ENCODE measurements around the gene PLCB1. TPM values are rescaled to one million over a fixed set of nuclear protein-coding genes. Genes with fewer than 3 reads are reported as not detected.

PLCB1 gene
- total and polyA plus RNA-seq, 2 of the 4 experiments (the other 2 are of a cell fraction) = 5.6 to 16.1 TPM

DNA sequence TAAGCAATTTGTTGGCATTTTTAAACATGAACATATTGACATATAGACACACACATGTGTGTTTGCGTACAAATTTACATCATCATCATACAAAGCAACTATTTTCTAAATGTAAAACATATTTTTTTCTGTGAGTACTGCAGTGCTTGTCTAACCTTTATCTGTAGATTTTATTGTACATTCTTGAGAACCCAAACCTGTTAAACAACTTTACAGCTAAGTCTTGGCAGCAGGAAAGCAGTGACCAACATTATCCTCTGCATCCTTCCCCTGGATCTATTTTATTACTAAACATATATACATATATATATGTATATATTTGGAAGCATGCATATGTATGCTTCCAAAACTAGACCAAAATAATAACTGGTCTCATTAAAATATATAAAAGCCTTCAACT lies 10.4 kb upstream of the PLCB1 start:
- H2BK5ac ChIP-seq (ENCODE audit: low read depth, low read length, poor library complexity, severe bottlenecking) = no peak overlapping the region
- H3K23ac ChIP-seq (ENCODE audit: low read depth, low read length) = no peak overlapping the region
- in situ Hi-C loops (cut with MboI; ENCODE audit: low sequenced_read_pairs) (no loop called here), dilution Hi-C loops (cut with HindIII; ENCODE audit: low sequenced_read_pairs, unreplicated experiment) (no loop called here), intact Hi-C loops (cut with micrococcal nuclease) (no loop called here)
- H2AK5ac ChIP-seq (ENCODE audit: low read depth, low read length) = no peak overlapping the region
- H3K4me3 ChIP-seq (ENCODE audit: insufficient read depth, low read depth, low read length) = no peak overlapping the region
- DNase-seq = no peak
- no CpG with 5 or more reads among the region's 1 CpG for WGBS, 2 experiments (ENCODE audit: extremely low coverage in 2 of 2, insufficient read length in 1 of 2)
- H3K79me1 ChIP-seq (ENCODE audit: low read depth in 1 of 2, low read length in 2 of 2) = no peaks in the 10 kb centered on the region
- no peak overlapping the region for H4K91ac ChIP-seq (ENCODE audit: insufficient read depth, low read depth, low read length)
- ChIA-PET CTCF (interaction anchor here (1.0 to 2.2 kb wide), 5 partner anchors 10 to 607 kb away, joined by 3 to 5 read pairs (median 4); no protein-coding TSS in a partner anchor), POLR2A (ENCODE audit: unreplicated experiment) (no interaction called here)
- H2BK15ac ChIP-seq (ENCODE audit: low read depth, low read length) = no peak overlapping the region
- H3K18ac ChIP-seq (ENCODE audit: low read depth, low read length) = no peak overlapping the region
- H3K27me3 ChIP-seq (ENCODE audit: control insufficient read depth, insufficient read depth, low read length) = no peaks in the 10 kb centered on the region
- no TSS peak for BruUV-seq (replicated peaks)
- no peak overlapping the region for H2AK9ac ChIP-seq (replicated peaks; ENCODE audit: low read depth, low read length, poor library complexity)
- no peak overlapping the region for H3K4me2 ChIP-seq (ENCODE audit: low read depth, low read length)
- no peak overlapping the region for H4K8ac ChIP-seq (ENCODE audit: low read depth in 2 of 2, low read length in 2 of 2)
- H3K56ac ChIP-seq (ENCODE audit: extremely low read depth, insufficient read depth, low read length) = no peak overlapping the region
- no peak overlapping the region for H3K4ac ChIP-seq (ENCODE audit: low read depth, low read length)
- H3K9me1 ChIP-seq (ENCODE audit: insufficient read depth, low read length) = no peaks in the 10 kb centered on the region; the same call in 1 of the 2 replicates
- H3K4me1 ChIP-seq (ENCODE audit: control insufficient read depth, insufficient read depth, low read length) = peaks cover 4% of the 10 kb centered on the region; the same call in 1 of the 2 replicates
- H3K36me3 ChIP-seq (ENCODE audit: control insufficient read depth, insufficient read depth, low read length) = no peaks in the 10 kb centered on the region
- no peak overlapping the region for H2BK120ac ChIP-seq (ENCODE audit: low read depth, low read length)
- ATAC-seq (ENCODE audit: low read depth) = no peak
- H3K27ac ChIP-seq (ENCODE audit: insufficient read depth, low read length) = no peak overlapping the region
- no peak overlapping the region for H2AFZ ChIP-seq (replicated peaks; ENCODE audit: low read length, poor library complexity)
- no peaks in the 10 kb centered on the region for H3K9me3 ChIP-seq (ENCODE audit: control insufficient read depth, insufficient read depth, low read length)
- no peak overlapping the region for H2BK20ac ChIP-seq (ENCODE audit: low read depth, low read length)
- TF ChIP-seq NFE2L2 (IDR thresholded peaks at IDR 0.05; ENCODE audit: low read depth, low read length) (no peak), MXI1 (IDR thresholded peaks at IDR 0.05; ENCODE audit: borderline replicate concordance, low read depth, low read length) (no peak), CEBPB (IDR thresholded peaks at IDR 0.05; ENCODE audit: low read depth, low read length) (no peak), RCOR1 (IDR thresholded peaks at IDR 0.05; ENCODE audit: insufficient replicate concordance, low read length) (no peak), POLR2A (IDR thresholded peaks at IDR 0.05; ENCODE audit: low read depth, low read length) (no peak), BHLHE40 (IDR thresholded peaks at IDR 0.05; ENCODE audit: low read depth, low read length) (no peak), RAD21 (IDR thresholded peaks at IDR 0.05; ENCODE audit: low read length) (no peak), CHD1 (IDR thresholded peaks at IDR 0.05; ENCODE audit: low read depth, low read length) (no peak), MAFK (IDR thresholded peaks at IDR 0.05; ENCODE audit: low read depth, low read length) (no peak), FOS (IDR thresholded peaks at IDR 0.05; ENCODE audit: low read depth, low read length) (no peak), ELK1 (IDR thresholded peaks at IDR 0.05; ENCODE audit: borderline replicate concordance, low read depth, low read length) (no peak), CTCF (conservative IDR thresholded peaks at IDR 0.05; ENCODE audit: low read depth, low read length) (no peak), USF2 (IDR thresholded peaks at IDR 0.05; ENCODE audit: low read depth, low read length) (no peak), SMC3 (IDR thresholded peaks at IDR 0.05; ENCODE audit: low read depth, low read length) (no peak), MAZ (IDR thresholded peaks at IDR 0.05; ENCODE audit: borderline replicate concordance, low read depth, low read length) (no peak), RFX5 (IDR thresholded peaks at IDR 0.05; ENCODE audit: low read depth, low read length) (no peak)
- H3K14ac ChIP-seq (replicated peaks; ENCODE audit: low read depth, low read length) = no peak overlapping the region
- H4K5ac ChIP-seq (ENCODE audit: low read depth, low read length) = no peak overlapping the region
- H3K9ac ChIP-seq (ENCODE audit: low read depth, low read length) = no peak overlapping the region
- H4K20me1 ChIP-seq (ENCODE audit: insufficient read depth, low read length) = no peaks in the 10 kb centered on the region
